NCI-H524 treated with DMSO at 0.1 percent for 48 hours (cell line): Measurements from ENCODE around the gene JSRP1.

Source experiments
- DNase-seq: peaks from one replicate; lab custom pipeline; 2025; lab: John Stamatoyannopoulos, UW

JSRP1 gene, protein sequence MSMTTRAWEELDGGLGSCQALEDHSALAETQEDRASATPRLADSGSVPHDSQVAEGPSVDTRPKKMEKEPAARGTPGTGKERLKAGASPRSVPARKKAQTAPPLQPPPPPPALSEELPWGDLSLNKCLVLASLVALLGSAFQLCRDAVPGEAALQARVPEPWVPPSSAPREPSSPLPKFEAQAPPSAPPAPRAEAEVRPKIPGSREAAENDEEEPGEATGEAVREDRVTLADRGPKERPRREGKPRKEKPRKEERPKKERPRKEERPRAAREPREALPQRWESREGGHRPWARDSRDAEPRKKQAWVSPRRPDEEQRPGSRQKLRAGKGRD

DNA sequence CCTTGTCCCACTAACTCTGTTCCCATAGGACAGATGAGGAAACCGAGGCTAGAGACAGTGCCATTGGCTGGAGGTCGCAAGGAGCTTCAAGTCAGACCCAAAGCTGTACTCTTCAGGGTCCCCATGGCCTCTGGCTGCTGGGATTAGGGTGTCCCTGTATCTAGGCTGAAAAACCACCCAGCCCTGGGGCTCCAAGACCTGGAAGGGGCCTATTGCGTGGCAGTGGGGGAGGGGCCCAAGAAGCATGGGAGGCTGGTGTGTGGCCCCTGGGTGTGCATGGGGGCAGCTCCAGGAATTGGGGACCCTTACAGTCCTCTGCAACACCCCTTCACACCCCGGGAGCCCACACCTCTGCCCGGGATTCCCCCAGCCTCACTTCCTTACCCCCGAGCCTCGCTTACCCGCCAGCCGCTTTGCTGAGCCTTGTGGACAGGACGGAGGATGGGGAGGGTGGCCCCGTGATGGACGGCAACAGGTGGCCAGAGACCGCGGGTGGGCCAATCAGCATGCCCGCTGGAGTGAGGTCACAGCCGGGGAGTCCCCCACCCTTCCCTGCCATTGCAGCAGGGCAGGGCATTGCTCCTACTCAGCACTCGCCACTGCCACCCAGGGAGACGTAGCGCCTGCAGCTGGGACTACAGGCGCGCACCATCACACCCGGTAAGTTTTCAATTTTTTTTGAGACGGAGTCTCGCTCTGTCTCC lies at the start of gene JSRP1:
TSS of gene JSRP1 (minus strand) at position 436 of the 704 bp plus-strand sequence. CDS start 1,103 bp downstream, outside the sequence.
- DNase-seq: peak; percentile 68

DNA sequence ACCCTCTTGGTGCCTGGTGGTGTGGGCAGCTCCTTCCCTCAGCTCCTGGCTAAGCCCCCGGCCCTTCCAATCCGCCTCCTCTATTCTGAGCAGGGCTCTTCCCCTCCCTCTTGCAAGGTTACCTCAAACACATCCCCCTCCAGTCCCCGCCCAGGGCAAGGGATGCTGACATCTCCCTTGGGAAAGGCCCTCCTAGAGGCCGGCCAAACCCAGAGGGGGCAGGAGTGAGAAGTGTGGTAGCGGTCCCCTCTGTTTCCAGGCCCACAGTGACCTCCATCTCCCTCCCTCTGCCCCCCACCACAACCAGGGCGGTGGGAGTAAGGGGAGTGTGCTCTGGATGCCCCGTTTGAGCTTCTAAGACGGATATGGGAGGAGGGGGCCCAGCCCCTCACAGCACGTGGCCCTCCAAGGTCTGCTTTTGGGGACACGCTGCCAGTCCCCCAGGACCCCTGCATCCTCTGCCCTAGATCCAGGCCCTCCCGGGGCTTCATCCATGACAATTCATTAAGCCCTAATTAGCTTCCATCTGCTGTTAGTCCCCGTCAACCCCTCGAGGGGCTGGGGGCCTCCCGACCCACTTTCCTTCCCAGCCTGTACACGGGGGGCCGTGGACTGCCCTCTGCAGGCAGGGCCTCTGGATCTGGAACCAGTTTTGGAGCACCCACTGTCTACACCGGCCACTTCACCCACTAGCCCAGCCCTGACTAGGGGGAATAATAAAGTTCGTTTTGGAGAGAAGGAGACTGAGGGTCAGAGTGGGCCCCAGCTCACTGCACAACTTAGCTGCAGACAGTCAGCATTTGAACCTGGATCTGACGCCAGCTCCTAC lies 49.4 kb upstream of the JSRP1 start:
- no peak for DNase-seq

DNA sequence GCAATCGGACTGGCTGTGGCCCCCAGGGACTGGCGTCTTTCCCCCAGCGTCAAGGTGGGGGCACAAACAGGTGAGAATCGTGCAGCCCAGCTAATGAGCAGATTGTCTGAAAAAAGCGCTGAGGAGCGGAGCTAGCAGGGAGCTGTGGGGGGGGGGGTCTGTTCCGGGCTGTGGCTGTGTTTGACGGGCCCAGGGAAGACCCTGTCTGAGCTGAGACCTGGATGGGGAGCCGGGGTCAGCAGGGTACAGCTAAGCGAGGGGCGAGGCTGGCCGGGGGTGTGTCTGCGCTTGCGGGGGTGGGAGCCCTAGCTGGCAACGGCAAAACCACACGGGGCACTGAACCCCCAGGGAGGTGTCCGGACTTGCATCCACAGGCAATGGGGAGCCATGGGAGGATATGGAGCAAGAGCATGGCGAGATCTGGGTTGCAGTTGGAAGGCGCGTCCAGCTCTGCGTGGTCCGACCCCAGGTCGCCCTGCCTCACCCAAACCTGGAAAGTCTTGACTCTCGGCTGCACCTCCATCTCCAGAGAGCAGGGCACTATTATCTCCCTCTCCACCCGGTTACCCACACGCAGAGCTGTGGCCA lies 47.1 kb upstream of the JSRP1 start:
- DNase-seq: no peak

DNA sequence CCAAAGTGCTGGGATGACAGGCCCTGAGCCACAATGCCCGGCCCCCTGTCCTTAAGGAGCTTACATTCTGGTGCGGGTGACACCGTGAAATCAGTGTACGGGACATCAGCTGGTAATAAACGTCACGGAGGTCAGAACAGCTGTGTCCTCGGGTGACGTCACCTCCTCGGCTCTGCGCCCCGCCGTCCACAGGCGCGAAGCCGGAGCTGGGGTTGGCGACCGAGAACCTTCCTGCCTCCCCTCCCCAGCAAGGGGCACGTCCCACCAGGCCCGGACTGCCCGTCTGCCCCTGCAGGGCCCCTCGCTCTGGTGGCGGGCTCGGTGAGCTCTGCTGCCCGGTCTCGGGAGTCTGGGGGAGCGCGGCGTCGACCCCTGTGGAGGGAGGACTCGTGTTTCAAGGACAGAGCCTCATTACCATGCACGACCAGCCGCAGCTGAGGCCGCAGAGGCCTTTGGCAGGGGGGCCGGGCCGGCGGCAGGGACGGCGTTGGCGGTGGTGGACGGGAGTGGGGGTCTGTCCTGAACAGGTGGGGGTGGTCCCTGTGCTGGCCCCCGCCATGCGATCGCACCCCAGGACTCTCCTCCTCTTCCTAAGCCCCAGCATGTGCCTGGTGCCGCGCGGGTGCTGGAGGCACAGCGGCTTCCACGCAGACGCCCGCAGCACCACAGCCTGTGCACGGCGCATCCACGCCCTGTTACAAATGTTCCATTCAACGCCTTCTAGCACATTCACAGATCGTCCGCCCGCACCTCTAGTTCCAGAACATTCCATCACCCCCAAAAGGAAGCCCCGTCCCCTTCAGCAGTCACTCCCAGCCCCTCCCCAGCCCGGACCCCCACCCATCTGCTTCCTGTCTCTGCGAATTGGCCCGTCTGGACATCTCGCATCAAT lies 46.3 kb upstream of the JSRP1 start:
- no peak for DNase-seq

DNA sequence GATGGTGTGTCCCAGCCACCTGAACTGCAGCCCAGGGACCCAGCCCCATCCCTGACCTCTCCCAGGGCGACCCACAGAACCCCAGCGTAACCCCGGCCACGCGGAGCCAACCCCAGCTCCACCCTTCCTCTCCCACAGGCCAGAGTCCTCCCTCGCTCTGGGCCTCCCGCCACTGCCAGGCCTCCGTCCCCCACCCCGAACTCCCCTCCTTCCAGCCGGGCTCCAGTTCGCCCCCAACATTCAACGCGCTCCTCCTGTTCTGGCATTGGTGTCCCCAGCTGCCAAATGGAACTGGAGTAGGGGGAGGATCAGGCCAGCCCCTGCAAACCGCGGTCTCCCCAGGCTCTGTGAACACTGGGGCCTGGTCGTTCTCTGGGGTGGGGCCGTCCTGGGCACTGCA lies 44.3 kb upstream of the JSRP1 start:
- DNase-seq: no peak

DNA sequence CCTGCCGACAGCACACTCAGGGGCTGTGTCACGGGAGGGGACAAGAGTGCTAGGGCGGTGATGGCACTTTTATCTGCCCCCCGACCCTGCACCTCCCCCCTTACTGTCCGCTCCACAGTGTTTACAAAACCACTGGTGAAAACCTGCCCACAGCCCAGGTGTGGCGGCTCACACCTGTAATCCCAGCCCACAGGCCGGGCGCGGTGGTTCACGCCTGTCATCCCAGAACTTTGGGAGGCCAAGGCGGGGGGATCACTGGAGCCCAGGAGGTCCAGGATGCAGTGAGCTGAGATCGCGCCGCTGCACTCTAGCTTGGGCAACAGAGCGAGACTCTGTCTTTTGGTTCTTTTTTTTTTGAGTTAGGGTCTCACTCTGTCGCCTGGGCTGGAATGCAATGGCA lies 39.9 kb upstream of the JSRP1 start:
- no peak for DNase-seq

DNA sequence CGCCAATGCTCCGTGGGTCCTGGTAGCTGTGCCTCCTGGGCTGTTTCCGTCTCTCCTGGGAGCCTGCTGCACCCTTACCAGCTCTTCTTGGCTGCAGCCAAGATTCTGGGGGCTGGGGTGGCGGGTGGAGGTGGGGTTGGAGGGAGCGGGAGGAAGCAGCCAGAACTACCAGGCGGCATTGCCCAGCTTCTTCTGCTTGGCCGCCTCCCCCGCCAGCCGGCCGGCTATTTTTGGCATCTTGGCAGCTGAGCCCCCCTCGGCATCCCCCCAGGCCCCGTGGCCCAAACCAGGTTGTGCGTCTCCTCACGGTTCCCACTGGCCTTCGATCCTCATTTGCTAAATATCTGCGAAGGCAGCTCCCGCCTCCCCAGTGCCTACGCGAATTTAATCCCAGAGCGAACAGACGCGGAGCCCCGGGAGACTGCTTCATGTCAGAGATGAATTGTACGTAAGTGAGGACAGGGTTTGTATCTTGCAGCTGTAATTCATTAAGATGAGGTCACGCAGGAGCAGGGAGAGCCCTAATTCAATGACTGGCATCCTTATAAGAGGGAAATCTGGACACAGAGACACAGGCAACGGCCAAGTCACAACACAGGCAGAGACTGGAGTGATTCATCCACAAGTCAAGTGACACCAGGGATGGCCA lies 38.6 kb upstream of the JSRP1 start:
- DNase-seq: peak; percentile 46

DNA sequence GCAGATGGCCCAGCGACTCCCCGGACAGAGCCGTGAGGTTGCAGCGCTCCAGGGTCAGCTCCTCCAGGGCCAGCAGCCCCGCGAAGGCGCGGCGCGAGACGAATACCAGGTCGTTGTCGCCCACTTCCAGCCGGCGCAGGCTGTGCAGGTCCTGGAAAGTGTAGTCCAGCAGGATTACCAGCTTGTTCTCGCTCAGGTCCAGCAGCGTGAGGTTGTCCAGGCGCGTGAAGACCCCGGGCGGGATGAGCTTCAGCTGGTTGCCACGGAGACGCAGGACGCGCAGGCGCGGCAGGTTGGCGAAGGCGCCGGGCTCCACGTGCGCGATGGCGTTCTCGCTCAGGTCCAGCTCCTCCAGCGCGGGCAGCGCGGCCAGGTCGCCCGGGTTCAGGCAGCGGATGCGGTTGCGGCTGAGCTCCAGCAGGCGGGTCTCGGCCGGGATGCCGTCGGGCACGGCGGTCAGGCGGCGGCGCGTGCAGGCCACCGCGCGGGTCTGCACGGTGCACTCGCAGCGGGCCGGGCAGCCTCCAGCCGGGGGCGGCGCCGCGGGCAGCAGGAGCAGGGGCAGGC lies 35.1 kb upstream of the JSRP1 start:
- no peak for DNase-seq

DNA sequence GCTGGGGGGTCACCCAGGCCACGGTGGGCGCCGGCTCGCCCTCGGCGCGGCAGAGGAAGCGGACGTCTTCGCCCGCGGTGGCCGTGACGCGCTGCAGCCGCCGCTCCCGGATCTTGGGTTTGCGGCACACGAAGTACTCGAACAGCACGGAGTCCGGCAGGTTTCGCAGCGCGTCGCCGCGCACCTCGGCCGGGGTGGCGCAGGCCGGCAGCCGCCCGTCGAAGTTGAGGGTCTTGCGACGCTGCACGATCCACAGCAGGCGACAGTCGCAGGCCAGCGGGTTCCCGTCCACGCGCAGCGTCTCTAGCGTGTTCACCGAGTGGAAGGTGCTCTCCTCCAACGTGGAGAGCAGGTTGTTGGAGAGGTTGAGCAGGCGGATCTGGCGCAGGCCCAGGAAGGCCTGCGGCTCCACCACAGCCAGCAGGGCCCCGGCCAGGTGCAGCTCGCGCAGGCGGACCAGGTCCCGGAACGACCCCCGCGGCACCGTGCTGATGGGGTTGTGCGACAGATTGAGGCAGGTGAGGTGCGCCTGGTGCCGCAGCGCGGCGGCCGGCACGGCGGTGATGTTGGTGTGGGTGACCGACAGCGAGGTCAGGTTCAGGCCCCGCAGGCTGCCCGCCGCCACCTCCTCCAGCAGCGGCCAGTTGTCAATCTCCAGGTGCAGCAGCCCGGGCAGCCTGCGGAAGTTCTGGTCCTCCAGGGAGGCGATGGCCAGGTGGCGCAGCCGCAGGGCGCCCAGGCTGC lies 34.4 kb upstream of the JSRP1 start:
- DNase-seq: no peak

DNA sequence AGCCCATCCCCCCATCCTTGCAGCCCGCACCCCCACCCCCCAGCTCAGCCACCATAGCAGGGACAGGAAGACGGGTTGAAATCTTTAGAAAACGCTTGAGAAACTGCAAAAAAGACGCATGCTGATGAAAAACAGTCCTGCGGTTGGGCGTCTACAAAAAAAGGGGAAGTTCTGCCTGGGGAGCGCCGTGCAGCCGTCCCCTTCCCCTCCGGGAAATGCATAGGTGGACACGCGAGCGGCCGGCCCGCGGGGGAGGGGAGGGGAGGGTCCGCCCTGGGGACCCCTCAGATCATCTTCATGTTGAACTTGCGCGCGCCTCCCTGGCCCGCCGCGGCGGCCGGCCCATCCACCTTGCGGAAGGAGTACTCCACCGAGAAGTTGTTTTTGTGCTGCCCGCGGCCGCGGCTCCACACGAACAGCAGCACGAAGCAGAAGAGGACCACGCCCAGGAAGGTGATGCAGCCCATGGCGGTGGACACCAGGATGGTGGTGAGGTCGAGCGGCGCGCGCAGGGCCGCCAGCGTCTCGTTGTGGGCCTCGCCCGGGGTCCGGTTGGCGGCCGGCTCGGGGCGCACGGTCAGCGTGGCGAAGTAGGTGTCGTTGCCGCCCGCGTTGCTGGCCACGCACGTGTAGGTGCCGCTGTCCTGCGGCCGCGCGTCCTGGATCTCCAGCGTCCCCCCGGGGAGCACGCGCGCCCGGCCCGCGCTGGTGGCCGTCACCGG lies 33.7 kb upstream of the JSRP1 start:
- DNase-seq: no peak

DNA sequence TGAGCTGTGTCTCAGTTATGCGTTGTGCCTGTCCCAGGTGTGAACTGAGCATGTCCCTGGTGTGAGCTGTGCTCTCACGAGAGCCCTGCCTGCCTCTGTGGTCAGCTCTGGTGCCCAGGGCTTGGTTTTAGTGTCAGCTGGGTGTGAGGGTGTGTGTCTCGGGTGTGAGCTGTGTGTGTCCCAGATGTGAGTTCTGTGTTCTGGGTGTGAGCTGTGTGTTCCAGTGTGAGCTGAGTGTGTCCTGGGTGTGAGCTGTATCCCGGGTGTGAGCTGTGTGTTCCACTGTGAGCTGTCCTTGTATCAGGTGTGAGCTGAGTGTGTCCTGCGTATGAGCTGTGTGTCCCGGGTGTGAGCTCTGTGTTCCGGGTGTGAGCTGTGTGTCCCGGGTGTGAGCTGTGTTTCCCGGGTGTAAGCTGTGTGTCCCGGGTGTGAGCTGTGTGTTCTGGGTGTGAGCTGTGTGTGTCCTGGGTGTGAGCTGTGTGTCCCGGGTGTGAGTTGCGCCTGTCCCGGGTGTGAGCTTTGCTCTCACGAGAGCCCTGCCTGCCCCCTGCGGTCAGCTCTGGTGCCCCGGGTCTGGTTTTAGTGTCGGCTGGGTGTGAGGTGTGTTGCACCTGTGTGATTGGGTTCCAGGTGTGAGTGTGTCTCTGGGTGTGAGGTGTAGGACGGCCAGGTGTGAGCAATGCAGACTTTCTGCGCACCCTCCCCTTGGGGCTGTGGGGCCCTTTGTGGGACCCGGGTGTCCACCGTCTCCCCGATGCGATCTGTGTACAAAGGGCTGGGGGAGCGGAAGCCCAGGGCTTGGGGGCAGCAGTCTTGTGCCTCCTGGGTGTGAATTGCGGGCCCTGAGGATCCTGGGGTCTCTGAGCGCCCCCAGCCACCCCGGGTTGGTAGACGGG lies 32.8 kb upstream of the JSRP1 start:
- DNase-seq: no peak

DNA sequence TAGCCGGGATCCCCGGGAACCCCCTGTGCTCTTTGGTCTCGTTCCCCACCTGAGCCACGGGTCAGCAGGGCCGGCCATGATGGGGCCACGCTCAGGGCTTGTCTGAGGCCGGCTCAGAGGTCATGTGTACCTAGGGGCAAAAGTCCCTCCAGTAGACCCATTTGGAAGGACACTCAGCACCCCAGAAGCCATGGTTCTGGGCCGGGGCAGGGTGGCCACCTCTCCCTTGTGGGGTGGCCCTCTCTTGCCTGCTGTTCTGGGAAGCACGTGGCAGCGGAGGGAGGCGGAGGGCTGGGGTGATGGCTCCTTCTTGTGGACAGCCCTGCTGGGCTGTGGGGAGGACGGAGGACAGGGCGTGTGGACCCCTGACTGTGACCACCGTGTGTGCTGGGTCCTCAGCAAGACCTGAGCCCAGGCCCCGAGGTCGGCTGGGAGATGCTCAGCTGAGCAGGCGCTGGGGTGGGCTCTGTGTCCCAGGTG lies 32.2 kb upstream of the JSRP1 start:
- DNase-seq: no peak

DNA sequence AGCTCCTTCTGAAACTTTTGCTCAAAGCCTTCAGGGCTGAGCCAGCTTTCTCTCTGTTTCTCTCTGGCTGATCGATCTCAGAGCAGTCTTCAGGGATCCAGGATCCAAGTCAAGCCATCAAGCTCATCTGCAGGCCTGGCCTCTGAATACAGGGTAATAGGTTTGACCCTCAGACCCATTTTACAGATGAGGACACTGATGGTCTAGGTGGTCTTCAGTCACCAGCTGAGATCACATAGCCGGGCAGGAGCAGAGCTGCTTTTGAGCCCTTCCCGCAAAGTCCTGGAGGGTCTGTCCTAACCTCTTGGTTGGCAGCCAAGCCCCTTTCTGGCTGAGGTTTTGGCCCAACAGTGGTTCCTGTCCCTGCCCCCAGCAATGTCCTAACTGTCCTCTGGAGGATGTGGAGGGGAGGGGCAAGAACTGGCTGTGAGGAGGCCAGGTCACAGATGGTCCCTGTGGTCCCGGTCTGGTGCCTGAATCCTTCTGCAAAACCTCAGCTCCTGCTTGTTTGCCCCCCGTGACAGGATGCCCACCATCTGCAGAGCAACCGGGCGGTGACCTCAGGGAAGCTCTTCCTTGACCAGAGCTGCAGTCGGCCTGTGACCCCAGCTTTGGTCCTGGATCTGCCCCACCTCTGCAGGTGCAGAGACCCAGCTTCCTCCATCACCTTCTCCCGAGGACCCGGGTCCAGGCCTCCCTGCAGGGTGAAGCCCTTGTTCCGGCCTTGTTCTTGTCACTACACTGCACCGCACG lies 31.5 kb upstream of the JSRP1 start:
- DNase-seq: no peak

DNA sequence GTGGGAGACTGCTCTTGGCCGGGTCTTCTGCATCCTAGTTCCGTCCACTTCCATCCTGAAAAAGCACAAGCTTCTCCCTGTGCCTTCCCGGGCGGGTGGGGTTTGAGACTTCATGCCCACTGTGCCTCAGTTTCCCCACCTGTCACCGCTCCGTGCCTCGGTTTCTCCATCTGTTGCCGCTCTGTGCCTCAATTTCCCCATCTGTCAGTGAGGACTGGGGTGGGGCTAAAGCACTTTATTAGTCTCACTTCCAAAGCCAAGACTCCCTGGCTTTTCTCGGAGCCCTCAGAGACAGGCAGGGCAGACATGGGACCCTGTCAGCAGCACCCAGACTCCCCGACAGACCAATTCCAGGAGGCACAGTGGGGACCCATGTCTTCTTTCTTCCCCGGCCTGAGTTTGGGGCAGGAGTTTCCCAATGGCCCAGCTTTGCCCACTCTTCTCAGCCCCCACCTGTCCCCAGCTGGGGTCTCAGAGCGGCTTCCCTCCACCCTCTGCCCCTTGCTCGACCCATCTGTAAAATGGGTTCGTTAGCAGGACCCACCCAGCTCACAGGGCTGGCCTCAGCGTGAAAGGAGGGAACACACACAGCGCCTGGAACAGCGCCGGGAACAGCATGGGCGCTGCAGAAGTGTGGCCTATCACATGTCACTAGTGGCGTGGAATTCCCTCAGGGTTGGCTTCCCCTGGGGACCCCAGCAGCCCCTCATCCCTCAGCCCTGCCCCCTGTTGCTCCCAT lies 30.4 kb upstream of the JSRP1 start:
- DNase-seq: no peak

DNA sequence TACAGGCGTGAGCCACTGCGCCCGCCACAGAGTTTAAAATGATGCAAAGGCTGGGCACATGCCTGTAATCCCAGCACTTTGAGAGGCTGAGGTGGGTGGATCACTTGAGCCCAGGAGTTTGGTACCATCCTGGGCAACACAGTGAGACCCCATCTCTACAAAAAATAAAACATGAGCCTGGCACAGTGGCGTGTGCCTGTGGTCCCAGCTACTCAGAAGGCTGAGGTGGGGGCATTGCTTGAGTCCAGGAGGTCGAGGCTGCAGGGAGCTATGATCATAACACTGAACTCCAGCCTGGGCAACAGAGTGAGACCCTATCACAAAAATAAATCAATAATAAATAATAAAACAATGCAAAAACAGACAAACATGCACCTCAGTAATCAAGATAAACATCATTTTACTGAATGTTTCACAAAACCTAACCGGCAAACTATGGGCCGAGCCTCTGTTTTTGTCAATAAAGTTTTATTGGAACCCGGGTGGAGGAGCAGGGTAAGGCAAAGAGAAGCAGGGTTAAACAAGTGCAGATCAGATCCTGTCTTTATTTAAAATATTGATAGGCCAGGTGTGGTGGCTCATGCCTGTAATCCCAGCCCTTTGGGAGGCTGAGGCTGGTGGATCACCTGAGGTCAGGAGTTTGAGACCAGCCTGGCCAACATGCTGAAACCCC lies 27.8 kb upstream of the JSRP1 start:
- DNase-seq: no peak

DNA sequence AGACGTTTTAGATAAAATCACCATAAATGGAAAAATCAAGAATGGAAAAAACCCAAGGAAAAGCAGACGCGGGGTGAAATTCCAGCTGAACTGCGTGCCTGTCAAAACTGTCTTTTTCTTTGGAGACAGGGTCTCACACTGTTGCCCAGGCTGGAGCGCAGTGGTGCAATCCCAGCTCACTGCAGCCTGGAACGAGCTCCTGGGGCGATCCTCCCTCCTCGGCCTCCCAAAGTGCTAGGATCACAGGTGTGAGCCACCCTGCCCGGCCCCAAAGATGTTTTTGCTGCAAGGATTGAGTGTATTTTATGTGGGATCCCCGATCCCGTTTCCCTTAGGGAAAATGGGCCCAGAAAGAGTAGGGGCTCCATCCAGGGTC lies 26.6 kb upstream of the JSRP1 start:
- no peak for DNase-seq
